K562 (cell line): ENCODE data around the gene LY6G6C. TPM values are rescaled to one million over a fixed set of nuclear protein-coding genes. Genes with fewer than 3 reads are reported as not detected.
A peak's percentile ranks its signal among the peaks of the same experiment; 100 is the strongest.

Experiments used
- ARNT ChIP-seq, 2 experiments: fragments of 450-650 bp; IDR thresholded peaks; 2 replicates each; pipeline ENCODE4 v1.6.1; 2016; ENCODE audit warnings: mild to moderate bottlenecking in 1 of 2
- CBX1 ChIP-seq: sonication (generic); IDR thresholded peaks from 2 replicates; pipeline ENCODE4 v1.6.1; 2016; ENCODE audit warnings: antibody characterized with exemption, low read depth, mild to moderate bottlenecking
- CTCFL ChIP-seq: IDR thresholded peaks from 2 replicates; pipeline ENCODE4 v1.6.1; 2011; ENCODE audit warnings: borderline replicate concordance, low read depth, mild to moderate bottlenecking, moderate library complexity, low read length; ENCODE audit not compliant: insufficient read depth, poor library complexity, severe bottlenecking
- E2F5 ChIP-seq: sonication (generic); formaldehyde crosslinking; IDR thresholded peaks from 2 replicates; pipeline ENCODE4 v1.8.0; 2022; ENCODE audit warnings: mild to moderate bottlenecking, missing genetic modification reagents
- EP400 ChIP-seq: fragments of 450-650 bp; IDR thresholded peaks from 2 replicates; pipeline ENCODE4 v1.6.1; 2017; ENCODE audit warnings: antibody characterized with exemption, mild to moderate bottlenecking, moderate library complexity
- FIP1L1 ChIP-seq: fragments of 200-400 bp; formaldehyde crosslinking; IDR thresholded peaks from 2 replicates; pipeline ENCODE4 v1.6.1; 2018; ENCODE audit warnings: mild to moderate bottlenecking, low read depth, low read length; ENCODE audit not compliant: poor library complexity, severe bottlenecking
- FOXK1 ChIP-seq: sonication (generic); formaldehyde crosslinking; IDR thresholded peaks from 2 replicates; pipeline ENCODE4 v1.8.0; 2022; ENCODE audit warnings: missing genetic modification reagents, mild to moderate bottlenecking, borderline replicate concordance
- GABPB1 ChIP-seq: sonication (generic); formaldehyde crosslinking; IDR thresholded peaks from 2 replicates; pipeline ENCODE4 v1.8.0; 2022; ENCODE audit warnings: mild to moderate bottlenecking, missing genetic modification reagents
- HDAC2 ChIP-seq: fragments of 450-650 bp; IDR thresholded peaks from 2 replicates; pipeline ENCODE4 v1.6.1; 2016; ENCODE audit warnings: mild to moderate bottlenecking
- HNRNPL ChIP-seq: fragments of 200-400 bp; formaldehyde crosslinking; IDR thresholded peaks from 2 replicates; pipeline ENCODE4 v1.6.1; 2017; ENCODE audit warnings: low read depth, mild to moderate bottlenecking, low read length
- KDM1A ChIP-seq, 2 experiments: fragments of 450-650 bp; IDR thresholded peaks; 2 replicates each; pipeline ENCODE4 v1.6.1; 2016; ENCODE audit warnings: mild to moderate bottlenecking in 2 of 2
- KLF16 ChIP-seq: IDR thresholded peaks from 2 replicates; pipeline ENCODE4 v1.6.1; 2016; ENCODE audit warnings: antibody characterized with exemption
- MNT ChIP-seq, 2 experiments: fragments of 450-650 bp; conservative IDR thresholded peaks; 2 replicates each; pipeline ENCODE4 v1.6.1; 2017; ENCODE audit warnings: mild to moderate bottlenecking in 2 of 2, moderate library complexity in 2 of 2
- NR2F6 ChIP-seq: fragments of 450-650 bp; formaldehyde crosslinking; IDR thresholded peaks from 2 replicates; pipeline ENCODE4 v1.4.0; 2020; ENCODE audit warnings: mild to moderate bottlenecking
- PURB ChIP-seq: sonication (generic); formaldehyde crosslinking; IDR thresholded peaks from 2 replicates; pipeline ENCODE4 v1.9.0; 2021; ENCODE audit warnings: low read depth, mild to moderate bottlenecking, missing genetic modification reagents
- SREBF1 ChIP-seq: fragments of 150-350 bp; IDR thresholded peaks from 2 replicates; pipeline ENCODE4 v1.6.1; 2014; ENCODE audit warnings: antibody characterized with exemption, low read depth, low read length, borderline replicate concordance
- U2AF1 ChIP-seq: fragments of 200-400 bp; formaldehyde crosslinking; optimal IDR thresholded peaks from 2 replicates; pipeline ENCODE3; 2017; ENCODE audit warnings: mild to moderate bottlenecking, low read depth, low read length, moderate library complexity
- U2AF2 ChIP-seq: fragments of 200-400 bp; formaldehyde crosslinking; optimal IDR thresholded peaks from 2 replicates; pipeline ENCODE3; 2017; ENCODE audit warnings: low read depth, mild to moderate bottlenecking, low read length
- ZNF121 ChIP-seq: sonication (generic); formaldehyde crosslinking; conservative IDR thresholded peaks from 2 replicates; pipeline ENCODE4 v1.8.0; 2022; ENCODE audit warnings: missing genetic modification reagents
- ZNF280A ChIP-seq: fragments of 450-650 bp; IDR thresholded peaks from 2 replicates; pipeline ENCODE4 v1.6.1; 2018; ENCODE audit warnings: mild to moderate bottlenecking, low read depth; ENCODE audit not compliant: partially characterized antibody
- ZNF408 ChIP-seq: fragments of 250-450 bp; sonication (Bioruptor Pico); IDR thresholded peaks from 2 replicates; pipeline ENCODE4 v1.4.0; 2020; ENCODE audit warnings: low read depth, mild to moderate bottlenecking, moderate library complexity
- ZNF583 ChIP-seq: fragments of 250-450 bp; sonication (Bioruptor Pico); IDR thresholded peaks from 2 replicates; pipeline ENCODE4 v1.4.0; 2020
- ZSCAN29 ChIP-seq: fragments of 450-650 bp; IDR thresholded peaks from 2 replicates; pipeline ENCODE4 v1.6.1; 2017
- polyA plus RNA-seq, 8 experiments: library from polyadenylated mRNA; depleted of rRNA in 4 of 8; stranded (reverse) in 5 of 8; unstranded in 3 of 8; fragments of >200 nt; fragmentation: Nextera tagmentation in 2 of 8; fragmentation: Illumina TruSeq in 1 of 8; extraction: Ambion mirVana in 2 of 8; extraction: Trizol in 1 of 8; gene quantifications; 2 replicates each; pipeline versions ENCODE4 v1.2.1 to v1.2.3, GENCODE V29; 2011 to 2014; ENCODE audit warnings: inconsistent platforms in 1 of 8, missing spikeins in 1 of 8
- total RNA-seq, 7 experiments: library from RNA; depleted of rRNA in 6 of 7; stranded (reverse); fragments of >200 nt in 6 of 7; fragmentation: Illumina TruSeq in 2 of 7; extraction: Trizol in 2 of 7; gene quantifications; 2 replicates each; pipeline versions ENCODE4 v1.2.1 to v1.2.3, GENCODE V29; 2011 to 2021; ENCODE audit warnings: low replicate concordance in 1 of 7

The LY6G6C gene
- total and polyA plus RNA-seq, 9 of the 15 experiments (the other 6 are each of a cell fraction or from before 2014, with no cell fraction given), result 0.06 to 0.20 TPM; not detected in 7

GRCh38 chr6:31690231-31691077 is 31.1 kb downstream of the LY6G6C start (continued):
- no peak for TF ChIP-seq CTCFL
- TF ChIP-seq KLF16, result peak; percentile 85
- TF ChIP-seq MNT (conservative IDR thresholded peaks at IDR 0.05), result peak in 1 of 2 experiments; percentile 87; a peak in 2 of 4 replicates
- no peak for TF ChIP-seq CBX1
- TF ChIP-seq ZNF408 (CRISPR knock-in tag), result no peak
- TF ChIP-seq ZNF280A, result no peak
- no peak for TF ChIP-seq FIP1L1
- TF ChIP-seq ARNT (IDR thresholded peaks at IDR 0.05), result peak; percentile 61 to 89
- TF ChIP-seq FOXK1 (CRISPR knock-in tag), result peak; percentile 56; the same call in 1 of the 2 replicates
- TF ChIP-seq ZNF121 (CRISPR knock-in tag), result peak; percentile 28; the same call in 1 of the 2 replicates
- no peak; the same call in 1 of the 2 replicates for TF ChIP-seq E2F5
- peak; percentile 95 for TF ChIP-seq HDAC2
- 0 out of 2 replicates have a peak, but pooled peaks have one; percentile 86 for TF ChIP-seq PURB
- TF ChIP-seq NR2F6 (CRISPR knock-in tag), result 0 out of 2 replicates have a peak, but pooled peaks have one; percentile 7
- TF ChIP-seq GABPB1 (CRISPR knock-in tag), result peak; percentile 69; the same call in 1 of the 2 replicates
- peak; percentile 71 for TF ChIP-seq ZNF583 (CRISPR knock-in tag)
- TF ChIP-seq EP400, result peak; percentile 78
- no peak for TF ChIP-seq U2AF1
- peak; percentile 35; the same call in 1 of the 2 replicates for TF ChIP-seq HNRNPL
- TF ChIP-seq U2AF2, result no peak
- TF ChIP-seq ZSCAN29, result no peak
- TF ChIP-seq KDM1A (IDR thresholded peaks at IDR 0.05), result peak; percentile 89 to 92
- TF ChIP-seq SREBF1, result no peak; the same call in 1 of the 2 replicates
